COR-L47 (cell line): ENCODE measurements around the gene SLC49A4.
"Not testable (repeated sequence)": the region's sequence is repeated elsewhere in the genome, so short reads cannot be mapped to it uniquely, and the experiment has no call there.

Experiments
- DNase-seq: peaks from one replicate; lab custom pipeline; 2025; lab: John Stamatoyannopoulos, UW

The SLC49A4 gene, protein sequence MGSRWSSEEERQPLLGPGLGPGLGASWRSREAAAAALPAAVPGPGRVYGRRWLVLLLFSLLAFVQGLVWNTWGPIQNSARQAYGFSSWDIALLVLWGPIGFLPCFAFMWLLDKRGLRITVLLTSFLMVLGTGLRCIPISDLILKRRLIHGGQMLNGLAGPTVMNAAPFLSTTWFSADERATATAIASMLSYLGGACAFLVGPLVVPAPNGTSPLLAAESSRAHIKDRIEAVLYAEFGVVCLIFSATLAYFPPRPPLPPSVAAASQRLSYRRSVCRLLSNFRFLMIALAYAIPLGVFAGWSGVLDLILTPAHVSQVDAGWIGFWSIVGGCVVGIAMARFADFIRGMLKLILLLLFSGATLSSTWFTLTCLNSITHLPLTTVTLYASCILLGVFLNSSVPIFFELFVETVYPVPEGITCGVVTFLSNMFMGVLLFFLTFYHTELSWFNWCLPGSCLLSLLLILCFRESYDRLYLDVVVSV

GRCh38 chr3:122794779-122795673, at the start of gene SLC49A4:
SLC49A4 (plus strand) TSS chr3:122795069; CDS start chr3:122795193, 124 bp downstream.
- DNase-seq = no peak

GRCh38 chr3:122745369-122746021, 49.4 kb upstream of the SLC49A4 start:
- DNase-seq = no peak

DNA sequence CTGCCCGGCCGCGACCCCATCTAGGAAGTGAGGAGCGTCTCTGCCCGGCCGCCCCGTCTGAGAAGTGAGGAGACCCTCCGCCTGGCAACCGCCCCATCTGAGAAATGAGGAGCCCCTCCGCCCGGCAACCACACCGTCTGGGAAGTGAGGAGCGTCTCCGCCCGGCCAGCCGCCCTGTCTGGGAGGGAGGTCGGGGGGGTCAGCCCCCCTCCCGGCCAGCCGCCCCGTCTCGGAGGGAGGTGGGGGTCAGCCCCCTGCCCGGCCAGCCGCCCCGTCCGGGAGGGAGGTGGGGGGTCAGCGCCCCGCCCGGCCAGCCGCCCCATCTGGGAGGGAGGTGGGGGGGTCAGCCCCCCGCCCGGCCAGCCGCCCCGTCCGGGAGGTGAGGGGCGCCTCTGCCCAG, 47.6 kb upstream of the SLC49A4 start:
- DNase-seq = not testable (repeated sequence)

GRCh38 chr3:122748347-122748746, 46.5 kb upstream of the SLC49A4 start:
- DNase-seq = no peak

DNA sequence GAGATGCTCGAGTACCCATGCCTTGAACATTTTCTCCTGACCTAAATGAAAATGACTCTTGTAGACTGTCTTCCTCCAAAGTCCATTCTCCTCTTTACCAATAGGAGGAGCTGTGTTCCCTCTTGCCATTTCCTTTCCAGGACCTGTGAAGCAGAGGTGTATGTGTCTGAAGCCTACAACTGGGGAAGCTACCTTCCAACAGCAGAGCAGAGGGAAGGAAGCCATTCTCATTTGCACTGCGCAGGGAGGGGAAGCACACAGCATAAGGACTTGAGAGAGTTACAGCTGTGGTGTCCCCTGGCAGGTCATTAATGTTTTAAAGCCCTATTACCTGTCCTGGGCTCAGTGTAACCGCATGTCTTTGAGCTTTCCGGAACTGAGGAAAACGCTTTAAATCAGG, 39.9 kb upstream of the SLC49A4 start:
- DNase-seq = no peak

DNA sequence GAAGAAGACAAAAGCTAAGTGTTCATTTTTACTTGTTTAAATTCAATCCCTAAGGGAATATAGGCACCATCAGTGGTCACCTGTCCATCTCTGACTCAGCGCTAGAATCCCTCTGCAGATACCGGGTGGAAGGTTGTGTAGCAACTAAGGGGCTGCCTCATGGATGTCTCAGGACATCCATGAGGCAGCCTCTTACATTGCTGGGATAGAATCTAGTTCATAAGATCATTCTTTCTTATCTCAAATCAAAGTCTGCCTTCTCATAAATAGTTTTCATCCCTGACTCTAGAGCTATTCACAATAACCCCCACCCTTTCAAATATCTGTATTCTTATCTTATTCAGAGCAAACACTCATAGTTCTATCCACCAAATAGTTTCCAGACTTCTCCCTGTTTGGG, 39.4 kb upstream of the SLC49A4 start:
- DNase-seq = no peak

- DNase-seq = no peak
Measured at GRCh38 chr3:122758877-122759560, 35.9 kb upstream of the SLC49A4 start.

- DNase-seq = no peak
Measured at GRCh38 chr3:122760453-122761271, 34.2 kb upstream of the SLC49A4 start.

- DNase-seq = no peak
Measured at GRCh38 chr3:122766430-122766829, 28.4 kb upstream of the SLC49A4 start.

GRCh38 chr3:122767540-122768372, 27.1 kb upstream of the SLC49A4 start:
- no peak for DNase-seq

GRCh38 chr3:122770521-122771202, 24.2 kb upstream of the SLC49A4 start:
- DNase-seq = no peak

DNA sequence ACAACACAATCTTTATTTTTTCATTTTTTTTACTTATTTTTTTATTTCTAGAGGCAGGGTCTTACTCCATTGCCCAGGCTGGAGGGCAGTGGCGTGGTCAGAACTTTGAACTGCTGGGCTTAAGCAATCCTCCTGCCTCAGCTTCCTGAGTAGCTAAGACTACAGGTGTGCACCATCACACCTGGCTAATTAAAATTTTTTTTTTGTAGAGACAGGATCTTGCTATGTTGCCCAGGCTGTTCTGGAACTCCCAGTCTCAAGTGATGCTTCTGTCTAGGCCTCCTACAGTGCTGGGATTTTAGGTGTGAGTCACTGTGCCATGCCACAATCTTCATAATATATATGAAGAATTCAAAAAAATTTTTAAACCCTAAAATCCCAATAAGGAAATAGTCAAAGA, 22.0 kb upstream of the SLC49A4 start:
- DNase-seq = no peak

GRCh38 chr3:122773944-122774509, 20.8 kb upstream of the SLC49A4 start:
- DNase-seq = no peak

DNA sequence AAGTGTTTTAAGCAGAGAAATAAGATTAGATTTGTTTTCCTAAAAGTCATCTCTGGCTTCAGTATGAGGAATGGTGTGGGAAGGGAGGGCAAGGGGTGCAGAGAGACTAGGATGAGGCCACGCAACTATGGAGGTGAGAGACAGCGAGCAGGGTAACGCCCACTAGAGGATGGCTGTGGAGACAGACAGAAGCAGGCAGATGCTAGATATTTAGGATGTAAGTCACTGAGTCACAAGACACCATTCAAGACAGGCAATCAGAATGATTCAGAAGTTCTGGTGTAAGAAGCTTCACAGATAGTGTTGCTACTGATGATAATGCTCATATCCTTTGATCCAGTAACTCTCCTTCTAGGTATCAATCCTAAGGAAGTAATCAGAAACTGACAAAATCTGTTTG, 20.3 kb upstream of the SLC49A4 start:
- DNase-seq = no peak

- DNase-seq = no peak
Measured at GRCh38 chr3:122776675-122777468, 18.0 kb upstream of the SLC49A4 start.

DNA sequence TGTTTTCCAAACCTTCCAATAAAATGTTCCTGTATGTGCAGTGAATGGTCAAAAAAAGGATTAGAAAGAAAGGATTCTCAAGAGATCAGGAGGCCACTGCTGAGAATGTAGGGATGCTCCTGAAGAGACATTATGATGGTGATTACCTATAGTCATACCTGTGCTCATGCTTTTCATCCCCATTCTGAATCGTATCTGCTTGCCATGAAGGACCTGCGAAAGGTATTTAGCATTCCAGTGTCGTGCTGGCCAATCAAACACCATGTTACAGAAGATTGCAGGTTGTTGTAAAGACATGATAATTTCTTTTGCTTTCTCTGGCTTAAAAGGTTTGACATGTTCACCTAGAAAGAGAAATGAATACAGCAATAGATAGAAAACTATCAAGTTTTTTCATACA, 17.3 kb upstream of the SLC49A4 start:
- no peak for DNase-seq

GRCh38 chr3:122782804-122783203, 12.1 kb upstream of the SLC49A4 start:
- no peak for DNase-seq

- no peak for DNase-seq
Measured at GRCh38 chr3:122784436-122784835, 10.4 kb upstream of the SLC49A4 start.
